GM12878 (cell line): ENCODE measurements around the gene COIL. TPM values are rescaled to one million over a fixed set of nuclear protein-coding genes. Genes with fewer than 3 reads are reported as not detected.

Experiments used
- ATF3 ChIP-seq: IDR thresholded peaks from 2 replicates; pipeline ENCODE4 v1.6.1; 2011; ENCODE audit warnings: low read depth, mild to moderate bottlenecking, low read length, moderate library complexity, borderline replicate concordance; ENCODE audit errors: extremely low read depth
- CHD1 ChIP-seq: IDR thresholded peaks from 2 replicates; pipeline ENCODE4 v1.6.1; 2012; ENCODE audit warnings: low read depth, low read length, improper control_type of control experiment
- CUX1 ChIP-seq: IDR thresholded peaks from 2 replicates; pipeline ENCODE4 v1.6.1; 2012; ENCODE audit warnings: improper control_type of control experiment, low read depth, low read length; ENCODE audit not compliant: insufficient replicate concordance
- ESRRA ChIP-seq: IDR thresholded peaks from 2 replicates; pipeline ENCODE4 v1.6.1; 2012; ENCODE audit warnings: mild to moderate bottlenecking, low read length, improper control_type of control experiment
- EZH2 ChIP-seq: IDR thresholded peaks from 2 replicates; pipeline ENCODE4 v1.6.1; 2012; ENCODE audit warnings: low read depth, mild to moderate bottlenecking, control low read depth, inconsistent platforms, low read length, borderline replicate concordance; ENCODE audit not compliant: control insufficient read depth
- RELA ChIP-seq: fragments of 450-650 bp; IDR thresholded peaks from 2 replicates; pipeline ENCODE4 v1.8.0; 2014; ENCODE audit warnings: borderline replicate concordance; ENCODE audit not compliant: partially characterized antibody
- RFX5 ChIP-seq: IDR thresholded peaks from 2 replicates; pipeline ENCODE4 v1.6.1; 2011; ENCODE audit warnings: low read depth, low read length, improper control_type of control experiment
- SIX5 ChIP-seq: IDR thresholded peaks from 2 replicates; pipeline ENCODE4 v1.6.1; 2011; ENCODE audit warnings: mild to moderate bottlenecking, low read depth, low read length, moderate library complexity; ENCODE audit not compliant: severe bottlenecking
- SP1 ChIP-seq: IDR thresholded peaks from one replicate; pipeline ENCODE4 v1.6.1; 2011; ENCODE audit warnings: low read depth, low read length
- polyA plus RNA-seq, 11 experiments: library from polyadenylated mRNA; depleted of rRNA in 4 of 11; unstranded in 6 of 11; stranded (reverse) in 5 of 11; fragments of >200 nt; fragmentation: Nextera tagmentation in 4 of 11; fragmentation: Illumina TruSeq in 1 of 11; extraction: Ambion mirVana in 4 of 11; extraction: Trizol in 1 of 11; gene quantifications; 1 replicate in 1 of 11; 2 replicates in 10 of 11; pipeline versions ENCODE4 v1.2.1 to v1.2.3, GENCODE V29; 2011 to 2016; ENCODE audit warnings: inconsistent platforms in 2 of 11, missing spikeins in 2 of 11, low read depth in 1 of 11
- total RNA-seq, 4 experiments: library from RNA; depleted of rRNA in 3 of 4; stranded (reverse); fragments of >200 nt in 3 of 4; fragmentation: Illumina TruSeq in 1 of 4; extraction: Trizol in 1 of 4; gene quantifications; 2 replicates each; pipeline versions ENCODE4 v1.2.1 to v1.2.3, GENCODE V29; 2013 to 2021

COIL gene
- total and polyA plus RNA-seq, 10 of the 15 experiments (the other 5 are each of a cell fraction or from before 2014, with no cell fraction given): 13.7 to 24.3 (median 17.4) TPM

- TF ChIP-seq CUX1 (no peak), CHD1 (no peak), RELA (no peak), EZH2 (no peak), ESRRA (no peak), SP1 (no peak), RFX5 (no peak), SIX5 (no peak), ATF3 (no peak)
These were observed 30.0 kb downstream of the COIL start (continued) for GRCh38 chr17:56930739-56931337.
